ENCODE measurements around the gene PTGDR2.

The PTGDR2 gene

DNA sequence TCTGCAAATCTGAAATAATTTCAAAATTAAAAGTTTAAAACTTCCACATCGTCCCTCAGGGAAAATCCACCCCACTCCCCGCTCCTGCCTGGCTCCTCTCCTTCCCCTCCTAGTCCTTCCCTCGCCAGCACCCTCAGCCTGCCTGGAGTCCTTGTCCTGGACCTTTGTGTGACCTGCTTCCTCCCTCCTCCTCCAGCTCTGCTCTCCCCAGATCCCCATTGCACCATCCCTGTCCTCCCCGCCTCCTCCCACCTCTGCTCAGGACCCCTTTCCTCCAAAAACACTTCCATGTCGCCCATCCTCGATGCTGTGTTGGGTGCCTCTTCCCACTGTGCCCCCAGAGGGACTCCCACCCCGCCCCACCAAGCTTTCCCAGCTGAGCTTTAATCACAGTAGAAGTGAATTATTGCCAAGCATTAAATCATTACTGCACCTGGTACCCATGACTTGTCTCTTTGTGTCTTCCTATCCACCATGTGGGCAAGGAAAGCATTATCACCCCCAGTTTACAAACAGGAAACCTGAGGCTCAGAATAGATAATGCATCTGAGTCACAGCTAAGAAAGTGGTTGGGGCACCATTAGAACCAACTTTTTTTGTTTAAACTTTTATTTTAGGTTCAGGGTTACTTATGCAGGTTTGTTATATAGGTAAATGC is 9.2 kb upstream of the PTGDR2 start:
- no peaks in the 10 kb centered on the region for H3K36me3 ChIP-seq (ENCODE audit: insufficient read depth, low read length)
- peaks cover 10% of the 10 kb centered on the region for H3K27me3 ChIP-seq (ENCODE audit: control insufficient read depth, insufficient read depth, low read length)
- no peak overlapping the region for H3K4me3 ChIP-seq (ENCODE audit: low read length)
- no peaks in the 10 kb centered on the region for H3K9me3 ChIP-seq (replicated peaks; ENCODE audit: low read length)
- H3K9ac ChIP-seq (ENCODE audit: low read depth, low read length) = no peak overlapping the region
- peaks cover 6% of the 10 kb centered on the region for H3K4me1 ChIP-seq (ENCODE audit: control insufficient read depth, insufficient read depth, low read length)
- no peak overlapping the region for H3K4me2 ChIP-seq (ENCODE audit: low read length)

- Histone ChIP-seq H3K9me3 (replicated peaks; ENCODE audit: low read length) (no peaks in the 10 kb centered on the region), H3K4me2 (ENCODE audit: low read length) (no peak overlapping the region), H3K9ac (ENCODE audit: low read depth, low read length) (no peak overlapping the region), H3K36me3 (ENCODE audit: insufficient read depth, low read length) (no peaks in the 10 kb centered on the region), H3K4me3 (ENCODE audit: low read length) (no peak overlapping the region), H3K27me3 (ENCODE audit: control insufficient read depth, insufficient read depth, low read length) (peaks cover 10% of the 10 kb centered on the region), H3K4me1 (ENCODE audit: control insufficient read depth, insufficient read depth, low read length) (peaks cover 7% of the 10 kb centered on the region)
These were observed 8.1 kb upstream of the PTGDR2 start for GRCh38 chr11:60863550-60864521.

GRCh38 chr11:60862171-60862570 is 6.4 kb upstream of the PTGDR2 start:
- Histone ChIP-seq H3K4me1 (ENCODE audit: control insufficient read depth, insufficient read depth, low read length) (peaks cover 21% of the 10 kb centered on the region), H3K4me2 (ENCODE audit: low read length) (no peak overlapping the region), H3K9ac (ENCODE audit: low read depth, low read length) (no peak overlapping the region), H3K4me3 (ENCODE audit: low read length) (no peak overlapping the region), H3K36me3 (ENCODE audit: insufficient read depth, low read length) (no peaks in the 10 kb centered on the region), H3K9me3 (replicated peaks; ENCODE audit: low read length) (no peaks in the 10 kb centered on the region), H3K27me3 (ENCODE audit: control insufficient read depth, insufficient read depth, low read length) (peaks cover 10% of the 10 kb centered on the region)

DNA sequence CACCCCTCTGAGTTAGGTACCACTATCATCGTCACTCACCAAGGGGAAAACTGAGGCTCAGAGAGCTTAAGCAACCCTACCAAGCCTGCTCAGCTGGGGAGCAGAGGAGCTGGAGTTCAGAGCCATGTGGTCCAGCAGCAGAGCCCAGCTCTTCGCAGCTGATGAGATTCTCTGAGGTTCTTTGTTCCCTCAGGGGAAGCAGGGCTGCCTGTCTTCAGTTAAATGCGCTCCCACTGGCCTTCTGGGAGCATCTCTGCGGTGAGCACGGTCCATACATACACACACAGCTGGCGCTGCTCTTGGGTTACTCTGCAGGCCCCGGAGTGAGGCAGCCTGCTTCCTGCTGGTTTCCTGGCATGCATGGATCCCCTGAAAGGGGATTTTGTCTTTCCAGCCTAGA is 5.2 kb upstream of the PTGDR2 start:
- Histone ChIP-seq H3K4me1 (ENCODE audit: control insufficient read depth, insufficient read depth, low read length) (peaks cover 15% of the 10 kb centered on the region), H3K9ac (ENCODE audit: low read depth, low read length) (no peak overlapping the region), H3K4me3 (ENCODE audit: low read length) (no peak overlapping the region), H3K9me3 (replicated peaks; ENCODE audit: low read length) (no peaks in the 10 kb centered on the region), H3K4me2 (ENCODE audit: low read length) (no peak overlapping the region), H3K36me3 (ENCODE audit: insufficient read depth, low read length) (no peaks in the 10 kb centered on the region), H3K27me3 (ENCODE audit: control insufficient read depth, insufficient read depth, low read length) (peaks cover 10% of the 10 kb centered on the region)

GRCh38 chr11:60859616-60860250 is 4.0 kb upstream of the PTGDR2 start:
- Histone ChIP-seq H3K4me2 (ENCODE audit: low read length) (no peak overlapping the region), H3K36me3 (ENCODE audit: insufficient read depth, low read length) (no peaks in the 10 kb centered on the region), H3K4me1 (ENCODE audit: control insufficient read depth, insufficient read depth, low read length) (peaks cover 19% of the 10 kb centered on the region)

DNA sequence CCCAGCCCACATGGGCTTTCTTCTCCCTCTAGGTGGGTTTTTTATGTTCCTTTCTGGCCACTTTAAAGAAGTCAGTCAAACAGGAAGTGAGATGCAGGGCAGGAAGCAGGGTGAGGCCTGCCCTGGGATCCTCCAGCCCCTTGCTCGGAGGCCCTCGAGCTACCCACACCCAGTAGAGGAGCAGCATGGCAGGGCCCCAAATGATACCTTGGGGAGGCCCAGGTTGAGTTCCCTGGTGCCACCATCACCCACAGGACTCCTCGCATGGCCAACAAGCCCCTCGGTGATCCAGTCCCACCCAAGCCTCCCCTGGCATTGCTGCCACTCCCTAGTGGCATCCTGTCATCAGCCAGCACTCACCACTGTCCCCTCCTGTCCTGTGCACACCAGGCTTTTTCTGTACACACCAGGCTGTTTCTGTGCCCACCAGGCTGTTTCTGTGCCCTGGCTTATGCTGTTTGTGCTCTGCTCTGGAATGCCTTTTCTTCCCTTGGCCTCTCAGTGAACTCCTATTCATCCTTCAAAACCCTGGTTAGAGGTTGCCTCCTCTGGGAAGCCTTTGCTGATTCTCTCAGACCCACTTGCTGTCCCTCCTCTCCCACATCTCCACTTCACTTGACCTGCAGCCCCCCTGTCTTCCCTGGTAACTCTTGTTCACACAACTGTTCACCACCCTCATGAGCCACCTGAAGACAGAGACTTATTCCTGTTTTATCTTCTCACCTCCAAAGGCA is 3.1 kb upstream of the PTGDR2 start:
- Histone ChIP-seq H3K9ac (ENCODE audit: low read depth, low read length) (no peak overlapping the region), H3K27me3 (ENCODE audit: control insufficient read depth, insufficient read depth, low read length) (peaks cover 4% of the 10 kb centered on the region), H3K36me3 (ENCODE audit: insufficient read depth, low read length) (no peaks in the 10 kb centered on the region), H3K9me3 (replicated peaks; ENCODE audit: low read length) (no peaks in the 10 kb centered on the region), H3K4me1 (ENCODE audit: control insufficient read depth, insufficient read depth, low read length) (peaks cover 19% of the 10 kb centered on the region), H3K4me3 (ENCODE audit: low read length) (no peak overlapping the region), H3K4me2 (ENCODE audit: low read length) (no peak overlapping the region)

More at GRCh38 chr11:60859616-60860250, 4.0 kb upstream of the PTGDR2 start:
- Histone ChIP-seq H3K9ac (ENCODE audit: low read depth, low read length) (no peak overlapping the region), H3K9me3 (replicated peaks; ENCODE audit: low read length) (no peaks in the 10 kb centered on the region), H3K4me3 (ENCODE audit: low read length) (no peak overlapping the region), H3K27me3 (ENCODE audit: control insufficient read depth, insufficient read depth, low read length) (peaks cover 6% of the 10 kb centered on the region)

DNA sequence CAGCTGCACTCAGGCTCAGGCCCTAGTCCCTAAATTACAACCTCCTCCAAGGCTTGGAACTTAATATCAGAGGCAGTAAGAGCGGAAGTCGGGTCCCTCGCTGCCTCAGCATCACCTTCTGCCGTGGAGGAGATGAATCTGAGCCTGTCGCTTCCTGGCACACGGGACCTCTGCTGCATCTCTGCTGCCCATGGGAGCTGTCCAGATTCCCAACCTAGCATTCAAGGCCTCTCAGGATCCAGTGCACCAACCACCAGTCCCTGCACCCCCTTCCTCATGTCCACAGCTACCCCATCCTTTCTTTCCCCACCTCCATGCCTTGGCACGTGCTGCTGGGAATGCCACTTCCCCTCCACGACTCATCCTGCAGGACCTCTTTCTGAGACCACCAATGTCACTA is 2.5 kb upstream of the PTGDR2 start:
- peaks cover 19% of the 10 kb centered on the region for H3K4me1 ChIP-seq (ENCODE audit: control insufficient read depth, insufficient read depth, low read length)
- H3K36me3 ChIP-seq (ENCODE audit: insufficient read depth, low read length) = no peaks in the 10 kb centered on the region
- no peak overlapping the region for H3K9ac ChIP-seq (ENCODE audit: low read depth, low read length)
- no peaks in the 10 kb centered on the region for H3K27me3 ChIP-seq (ENCODE audit: control insufficient read depth, insufficient read depth, low read length)
- no peak overlapping the region for H3K4me3 ChIP-seq (ENCODE audit: low read length)
- H3K4me2 ChIP-seq (ENCODE audit: low read length) = no peak overlapping the region
- no peaks in the 10 kb centered on the region for H3K9me3 ChIP-seq (replicated peaks; ENCODE audit: low read length)

- H3K9me3 ChIP-seq (replicated peaks; ENCODE audit: low read length) = no peaks in the 10 kb centered on the region
- H3K9ac ChIP-seq (ENCODE audit: low read depth, low read length) = no peak overlapping the region
- H3K27me3 ChIP-seq (ENCODE audit: control insufficient read depth, insufficient read depth, low read length) = no peaks in the 10 kb centered on the region
- no peak overlapping the region for H3K4me3 ChIP-seq (ENCODE audit: low read length)
- no peaks in the 10 kb centered on the region for H3K36me3 ChIP-seq (ENCODE audit: insufficient read depth, low read length)
- peaks cover 19% of the 10 kb centered on the region for H3K4me1 ChIP-seq (ENCODE audit: control insufficient read depth, insufficient read depth, low read length)
- no peak overlapping the region for H3K4me2 ChIP-seq (ENCODE audit: low read length)
These were observed 1.9 kb upstream of the PTGDR2 start for GRCh38 chr11:60857378-60858232.

DNA sequence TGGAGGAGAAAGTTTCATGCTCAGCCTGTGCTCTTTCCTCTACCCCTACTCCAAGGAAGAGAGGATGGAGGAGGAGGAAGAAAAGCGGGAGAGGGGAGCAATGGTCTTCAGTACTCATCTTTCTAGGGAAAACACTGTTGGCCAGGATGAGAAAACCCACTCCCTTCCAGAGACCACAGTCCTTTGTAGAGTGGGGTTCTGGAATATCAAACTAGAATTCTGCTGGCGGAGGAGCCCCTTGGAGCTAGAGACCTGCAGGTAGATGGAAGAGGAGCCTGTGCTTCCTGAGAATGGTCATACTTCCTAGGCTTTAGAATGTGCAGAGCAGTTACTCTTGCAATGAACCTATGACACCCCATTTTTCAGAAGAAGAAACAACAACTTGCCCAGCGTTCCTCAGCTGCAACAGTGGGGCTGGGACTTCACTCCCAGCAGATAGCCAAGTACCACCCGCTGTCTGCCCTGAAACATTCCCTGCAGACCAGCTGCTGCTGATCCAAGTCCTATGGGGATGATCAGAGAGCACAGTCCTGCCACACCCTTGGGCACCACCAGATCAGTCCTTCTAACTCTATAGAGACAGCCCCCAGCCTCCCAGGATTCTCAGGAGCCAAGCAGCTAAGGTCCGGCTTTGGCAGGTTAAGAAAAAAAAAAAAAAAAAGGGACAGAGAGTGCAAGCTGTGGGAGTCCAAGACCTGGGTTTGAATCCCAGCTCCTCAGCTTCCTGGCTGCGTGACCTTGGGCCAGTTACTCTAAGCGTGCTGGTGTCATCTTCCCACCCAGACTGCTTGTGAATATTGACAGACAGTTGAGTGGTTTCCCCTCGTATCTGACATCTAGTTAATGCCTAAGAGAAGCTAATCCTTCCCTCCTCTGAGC is 664 bp downstream of the PTGDR2 start:
- H3K9me3 ChIP-seq (replicated peaks; ENCODE audit: low read length) = no peaks in the 10 kb centered on the region
- H3K27me3 ChIP-seq (ENCODE audit: control insufficient read depth, insufficient read depth, low read length) = no peaks in the 10 kb centered on the region
- H3K9ac ChIP-seq (ENCODE audit: low read depth, low read length) = no peak overlapping the region
- peaks cover 19% of the 10 kb centered on the region for H3K4me1 ChIP-seq (ENCODE audit: control insufficient read depth, insufficient read depth, low read length)
- H3K36me3 ChIP-seq (ENCODE audit: insufficient read depth, low read length) = peaks cover 18% of the 10 kb centered on the region
- H3K4me2 ChIP-seq (ENCODE audit: low read length) = no peak overlapping the region
- no peak overlapping the region for H3K4me3 ChIP-seq (ENCODE audit: low read length)

All from skeletal muscle satellite cell (primary cell).